Lower leg skin (tissue), 4 donors: ENCODE data around the gene RIGI. TPM values are rescaled to one million over a fixed set of nuclear protein-coding genes. Genes with fewer than 3 reads are reported as not detected.

Experiments used
- DNase-seq, 2 donors: peaks; one replicate each; pipeline ENCODE4 v3.0.0-alpha.2; 2019; ENCODE audit warnings: low spot score in 2 of 2
- H3K4me3 ChIP-seq: fragments of 200-600 bp; sonication (generic); 2 replicates; pipeline ENCODE4 v1.5.1; 2017; ENCODE audit warnings: mild to moderate bottlenecking, low read depth; ENCODE audit not compliant: poor library complexity, severe bottlenecking
- CTCF ChIP-seq, 3 donors: fragments of 450-650 bp; IDR thresholded peaks; one replicate each; pipeline ENCODE4 v1.5.1; 2016; ENCODE audit warnings: antibody characterized with exemption in 3 of 3, mild to moderate bottlenecking in 3 of 3, moderate library complexity in 2 of 3
- POLR2A ChIP-seq, 2 donors: fragments of 450-650 bp; IDR thresholded peaks; one replicate each; pipeline ENCODE4 v1.6.1; 2016 to 2017; ENCODE audit warnings: antibody characterized with exemption in 2 of 2, mild to moderate bottlenecking in 1 of 2, moderate library complexity in 1 of 2
- WGBS, 2 donors: methylation state at CpG; one replicate each; pipeline ENCODE4 v1.1.5; 2018; 5-methylcytosine and 5-hydroxymethylcytosine counted together
- intact Hi-C: fragments of 100-400 bp; cut with DNase I; formaldehyde crosslinking; loops from one replicate; pipeline ENCODE4 v1.15.0; 2023; ENCODE audit warnings: low total_unique reads
- total RNA-seq, 4 donors: library from RNA; depleted of rRNA; stranded (reverse); fragments of >200 nt; gene quantifications; one replicate each; pipeline ENCODE4 v1.1.0, GENCODE V29; 2016

The RIGI gene
- total RNA-seq, 4 donors from 2014 or later, result 5.0 to 12.0 (median 7.1) TPM

- no peak for TF ChIP-seq POLR2A (IDR thresholded peaks at IDR 0.05)
- TF ChIP-seq CTCF (IDR thresholded peaks at IDR 0.05), result no peak
- H3K4me3 ChIP-seq, result no peak overlapping the region
- intact Hi-C loops, result no loop called here
- WGBS, 2 donors, result 68% methylated on average over 1 of the region's 1 CpG
- DNase-seq, result no peak
Observed at GRCh38 chr9:32501868-32502267, 24.1 kb downstream of the RIGI start.

GRCh38 chr9:32500768-32501167 is 25.2 kb downstream of the RIGI start:
- H3K4me3 ChIP-seq, result no peak overlapping the region
- 86 to 97% methylated on average over 2 of the region's 2 CpGs for WGBS, 2 donors
- DNase-seq, result no peak
- intact Hi-C loops, result no loop called here
- no peak for TF ChIP-seq CTCF (IDR thresholded peaks at IDR 0.05)
- TF ChIP-seq POLR2A (IDR thresholded peaks at IDR 0.05), result no peak

GRCh38 chr9:32497921-32498320 is 28.1 kb downstream of the RIGI start:
- H3K4me3 ChIP-seq, result no peak overlapping the region
- intact Hi-C loops, result no loop called here
- no peak for DNase-seq
- TF ChIP-seq CTCF (IDR thresholded peaks at IDR 0.05) (no peak), POLR2A (IDR thresholded peaks at IDR 0.05) (no peak)

- H3K4me3 ChIP-seq, result no peak overlapping the region
- intact Hi-C loops, result no loop called here
- TF ChIP-seq POLR2A (IDR thresholded peaks at IDR 0.05) (no peak), CTCF (IDR thresholded peaks at IDR 0.05) (no peak)
- WGBS, 2 donors, result 83 to 85% methylated on average over 3 of the region's 3 CpGs
- no peak for DNase-seq
Observed at GRCh38 chr9:32490601-32491000, 35.4 kb downstream of the RIGI start.

- no peak for DNase-seq
- no peak overlapping the region for H3K4me3 ChIP-seq
- WGBS, 2 donors, result 83 to 89% methylated on average over 3 of the region's 3 CpGs
- intact Hi-C loops, result no loop called here
- TF ChIP-seq POLR2A (IDR thresholded peaks at IDR 0.05) (no peak), CTCF (IDR thresholded peaks at IDR 0.05) (no peak)
Observed at GRCh38 chr9:32487981-32488380, 38.0 kb downstream of the RIGI start.

- no peak for DNase-seq
- 85 to 91% methylated on average over 2 of the region's 2 CpGs for WGBS, 2 donors
- no peak overlapping the region for H3K4me3 ChIP-seq
- intact Hi-C loops, result no loop called here
- no peak for TF ChIP-seq POLR2A (IDR thresholded peaks at IDR 0.05)
- no peak for TF ChIP-seq CTCF (IDR thresholded peaks at IDR 0.05)
Observed at GRCh38 chr9:32486839-32487562, 39.0 kb downstream of the RIGI start.
